K562 (cell line): ENCODE data around the gene TTLL9. TPM values are rescaled to one million over a fixed set of nuclear protein-coding genes. Genes with fewer than 3 reads are reported as not detected.

Source experiments
- ATAC-seq: fragments of 200-7000 bp; cut with Tn5 transposase; 3 replicates; pipeline ENCODE4 v1.9.1; 2020; ENCODE audit warnings: moderate library complexity
- BruUV-seq: library from RNA; stranded (reverse); fragments of 400-500 nt; replicated peaks from 2 replicates; lab custom pipeline; 2021; lab: Mats Ljungman, UMichigan
- CTCF ChIA-PET: fragments of 300-600 bp; formaldehyde crosslinking; extraction: SDS; loops from one replicate; lab custom pipeline; 2021; ENCODE audit warnings: low intra/inter-chr PET ratio; lab: Yijun Ruan, JAX
- POLR2A ChIA-PET: fragments of 300-600, 350-650 bp; sonication (Branson Sonifier 250); formaldehyde crosslinking; extraction: SDS; loops from one replicate; lab custom pipeline; 2021; ENCODE audit warnings: antibody characterized with exemption, inconsistent platforms; lab: Yijun Ruan, JAX
- DNase-seq, 4 experiments: peaks; one replicate each; pipeline versions ENCODE4 v3.0.0 to v3.0.0-alpha.2; 2011 to 2018; ENCODE audit warnings: low spot score in 3 of 4, mixed read lengths in 3 of 4; ENCODE audit errors: extremely low read depth in 1 of 4
- FAIRE-seq: peaks from 2 replicates; lab custom pipeline; 2011; peaks lifted over from hg19 to GRCh38; lab: Jason Lieb, UNC
- H2AFZ ChIP-seq: 2 replicates; pipeline ENCODE4 v1.6.0; 2011; ENCODE audit warnings: low read depth, low read length, control low read depth, inconsistent platforms
- H3K27ac ChIP-seq: fragments of 200-600 bp; 3 replicates; pipeline ENCODE4 v1.8.0; 2011; ENCODE audit warnings: low read depth, mild to moderate bottlenecking, control low read depth, inconsistent platforms, low read length, moderate library complexity, mixed read lengths; ENCODE audit errors: extremely low read depth
- H3K27me3 ChIP-seq, 2 experiments: fragments of 300-600 bp in 1 of 2; 2 replicates in 1 of 2; 3 replicates in 1 of 2; pipeline versions ENCODE4 v1.6.0 to v1.8.0; 2011; ENCODE audit warnings: inconsistent platforms in 2 of 2, low read length in 2 of 2, mild to moderate bottlenecking in 1 of 2, mixed read lengths in 1 of 2, moderate library complexity in 1 of 2; ENCODE audit not compliant: control insufficient read depth in 2 of 2, insufficient read depth in 2 of 2
- H3K36me3 ChIP-seq: fragments of 300-600 bp; 3 replicates; pipeline ENCODE4 v1.8.0; 2011; ENCODE audit warnings: mild to moderate bottlenecking, low read length, inconsistent platforms; ENCODE audit not compliant: control insufficient read depth, insufficient read depth
- H3K4me1 ChIP-seq, 2 experiments: fragments of 200-600 bp in 1 of 2; replicated peaks in 1 of 2; 2 replicates in 1 of 2; 3 replicates in 1 of 2; pipeline versions ENCODE4 v1.5.1 to v1.8.0; 2011; ENCODE audit warnings: inconsistent platforms in 2 of 2, low read length in 2 of 2, mild to moderate bottlenecking in 1 of 2, mixed read lengths in 1 of 2, moderate library complexity in 1 of 2; ENCODE audit not compliant: control insufficient read depth in 2 of 2, insufficient read depth in 2 of 2
- H3K4me2 ChIP-seq: 2 replicates; pipeline ENCODE4 v1.6.1; 2011; ENCODE audit warnings: low read length, control low read depth, inconsistent platforms, mixed read lengths; ENCODE audit not compliant: insufficient read depth
- H3K4me3 ChIP-seq: fragments of 200-600 bp; sonication (generic), shearing (Covaris generic); 2 replicates; pipeline ENCODE4 v1.5.1; 2016; ENCODE audit warnings: control low read depth, inconsistent platforms
- H3K79me2 ChIP-seq: fragments of 200-600 bp; 3 replicates; pipeline ENCODE4 v1.8.0; 2011; ENCODE audit warnings: low read length, inconsistent platforms; ENCODE audit not compliant: control insufficient read depth, insufficient read depth
- H3K9ac ChIP-seq, 2 experiments: 2 replicates each; pipeline versions ENCODE4 v1.6.0 to v1.6.1; 2011; ENCODE audit warnings: low read depth in 2 of 2, low read length in 2 of 2, control low read depth in 1 of 2, inconsistent platforms in 1 of 2, mild to moderate bottlenecking in 1 of 2, mixed read lengths in 1 of 2; ENCODE audit not compliant: insufficient read depth in 1 of 2
- H3K9me1 ChIP-seq: one replicate; pipeline ENCODE4 v1.6.0; 2011; ENCODE audit warnings: inconsistent platforms, mild to moderate bottlenecking, low read length, moderate library complexity; ENCODE audit not compliant: control insufficient read depth, insufficient read depth
- H3K9me3 ChIP-seq: replicated peaks from 2 replicates; pipeline ENCODE4 v1.5.1; 2011; ENCODE audit warnings: low read depth, low read length, inconsistent platforms; ENCODE audit not compliant: control insufficient read depth, insufficient read depth
- H4K20me1 ChIP-seq: replicated peaks from 2 replicates; pipeline ENCODE4 v1.6.1; 2011; ENCODE audit warnings: low read length, inconsistent platforms, mixed read lengths; ENCODE audit not compliant: control insufficient read depth, insufficient read depth
- BMI1 ChIP-seq: fragments of 150-350 bp; IDR thresholded peaks from 2 replicates; pipeline ENCODE4 v1.6.1; 2014; ENCODE audit warnings: low read length
- CGGBP1 ChIP-seq: fragments of 250-450 bp; sonication (Bioruptor Pico); IDR thresholded peaks from 2 replicates; pipeline ENCODE4 v1.9.0; 2021; ENCODE audit warnings: mild to moderate bottlenecking
- ELK1 ChIP-seq: sonication (generic); formaldehyde crosslinking; IDR thresholded peaks from 2 replicates; pipeline ENCODE4 v1.8.1; 2022; ENCODE audit warnings: missing genetic modification reagents
- GATAD2B ChIP-seq: fragments of 450-650 bp; IDR thresholded peaks from 2 replicates; pipeline ENCODE4 v1.6.1; 2017; ENCODE audit warnings: mild to moderate bottlenecking, borderline replicate concordance
- MIER1 ChIP-seq: fragments of 450-650 bp; IDR thresholded peaks from 2 replicates; pipeline ENCODE4 v1.6.1; 2016; ENCODE audit warnings: antibody characterized with exemption, mild to moderate bottlenecking, low read depth
- NCOA2 ChIP-seq, 2 experiments: fragments of 450-650 bp; IDR thresholded peaks; 2 replicates each; pipeline ENCODE4 v1.6.1; 2018; ENCODE audit warnings: mild to moderate bottlenecking in 2 of 2, moderate library complexity in 1 of 2; ENCODE audit not compliant: partially characterized antibody in 2 of 2
- NFYB ChIP-seq: IDR thresholded peaks from 2 replicates; pipeline ENCODE4 v1.6.1; 2011; ENCODE audit warnings: mild to moderate bottlenecking, moderate library complexity; ENCODE audit not compliant: insufficient read length; ENCODE audit errors: extremely low read depth
- POLR3A ChIP-seq: IDR thresholded peaks from 2 replicates; pipeline ENCODE4 v1.6.1; 2011; ENCODE audit warnings: borderline replicate concordance, mild to moderate bottlenecking, moderate library complexity; ENCODE audit not compliant: insufficient read length, insufficient read depth; ENCODE audit errors: extremely low read depth
- POLR3G ChIP-seq: IDR thresholded peaks from 2 replicates; pipeline ENCODE4 v1.6.1; 2011; ENCODE audit not compliant: insufficient read length, insufficient replicate concordance; ENCODE audit errors: extremely low read depth
- SNIP1 ChIP-seq: fragments of 450-650 bp; IDR thresholded peaks from 2 replicates; pipeline ENCODE4 v1.7.1; 2017; ENCODE audit warnings: low read depth, mild to moderate bottlenecking
- THAP12 ChIP-seq: fragments of 250-450 bp; sonication (Bioruptor Pico); IDR thresholded peaks from 2 replicates; pipeline ENCODE4 v1.9.0; 2021; ENCODE audit warnings: mild to moderate bottlenecking, inconsistent platforms
- ZNF263 ChIP-seq: sonication (generic); formaldehyde crosslinking; IDR thresholded peaks from 2 replicates; pipeline ENCODE4 v1.8.0; 2022; ENCODE audit warnings: mild to moderate bottlenecking, missing genetic modification reagents, borderline replicate concordance
- WGBS: fragments of 100-300 bp; shearing (Covaris generic); methylation state at CpG from one replicate; pipeline ENCODE4 v1.1.6; 2016; ENCODE audit warnings: low coverage, mixed read lengths; ENCODE audit not compliant: insufficient coverage; ENCODE audit errors: missing lambda C conversion rate; 5-methylcytosine and 5-hydroxymethylcytosine counted together
- in situ Hi-C: fragments of 300-500 bp; cut with MboI; formaldehyde crosslinking; loops from 4 replicates; pipeline ENCODE4 v1.15.0; 2018; ENCODE audit warnings: inconsistent platforms, mixed read lengths
- intact Hi-C: fragments of 100-400 bp; cut with micrococcal nuclease; formaldehyde crosslinking; loops from 2 replicates; pipeline ENCODE4 v1.14.2; 2022
- polyA plus RNA-seq, 8 experiments: library from polyadenylated mRNA; depleted of rRNA in 4 of 8; stranded (reverse) in 5 of 8; unstranded in 3 of 8; fragments of >200 nt; fragmentation: Nextera tagmentation in 2 of 8; fragmentation: Illumina TruSeq in 1 of 8; extraction: Ambion mirVana in 2 of 8; extraction: Trizol in 1 of 8; gene quantifications; 2 replicates each; pipeline versions ENCODE4 v1.2.1 to v1.2.3, GENCODE V29; 2011 to 2014; ENCODE audit warnings: inconsistent platforms in 1 of 8, missing spikeins in 1 of 8
- total RNA-seq, 7 experiments: library from RNA; depleted of rRNA in 6 of 7; stranded (reverse); fragments of >200 nt in 6 of 7; fragmentation: Illumina TruSeq in 2 of 7; extraction: Trizol in 2 of 7; gene quantifications; 2 replicates each; pipeline versions ENCODE4 v1.2.1 to v1.2.3, GENCODE V29; 2011 to 2021; ENCODE audit warnings: low replicate concordance in 1 of 7
- TF ChIP-seq, protein P1 (sequence below): fragments of 450-650 bp; formaldehyde crosslinking; IDR thresholded peaks from 2 replicates; pipeline ENCODE4 v1.4.0; 2020; ENCODE audit warnings: mild to moderate bottlenecking, mixed read lengths
- TF ChIP-seq, protein P2 (sequence below): fragments of 450-650 bp; IDR thresholded peaks from 2 replicates; pipeline ENCODE4 v1.6.1; 2014; ENCODE audit warnings: low read depth, mild to moderate bottlenecking, moderate library complexity, borderline replicate concordance

The TTLL9 gene
- total and polyA plus RNA-seq, 9 of the 15 experiments (the other 6 are each of a cell fraction or from before 2014, with no cell fraction given) = 0.06 to 0.07 TPM; not detected in 7

DNA sequence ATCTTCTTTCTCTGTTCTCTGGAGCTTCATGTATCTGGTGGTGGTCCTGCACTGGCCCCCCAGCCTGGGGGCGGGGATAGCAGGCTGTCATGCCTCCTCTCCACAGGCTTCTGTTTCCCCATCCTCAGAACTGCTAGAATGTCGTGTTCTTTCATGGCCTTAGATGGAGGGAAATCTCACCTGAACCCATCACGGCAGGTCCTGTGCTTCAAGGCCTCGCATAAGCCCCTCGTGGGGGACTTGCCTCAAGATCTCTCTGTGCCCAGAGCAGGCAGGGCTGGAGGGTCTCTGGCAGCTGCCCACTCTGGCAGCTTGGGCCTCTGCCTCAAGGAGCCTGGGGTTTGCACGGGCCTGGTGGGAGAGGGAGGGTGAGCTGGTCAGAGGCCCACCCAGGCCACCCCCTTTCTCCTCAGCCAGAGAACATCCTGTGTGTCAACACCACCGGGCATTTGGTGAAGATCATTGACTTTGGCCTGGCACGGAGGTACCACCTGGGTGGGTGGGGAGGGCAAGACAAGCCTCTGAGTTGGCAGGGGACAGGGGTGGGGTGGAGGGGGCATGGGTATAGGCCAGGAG lies 39.9 kb upstream of the TTLL9 start:
- Histone ChIP-seq H3K4me2 (no peak overlapping the region), H4K20me1 (0 out of 2 replicates have a peak, but pooled peaks cover 5% of the 10 kb centered on the region)
- ATAC-seq = no peak
- TF ChIP-seq POLR3A = no peak
- TF ChIP-seq, protein P1, sequence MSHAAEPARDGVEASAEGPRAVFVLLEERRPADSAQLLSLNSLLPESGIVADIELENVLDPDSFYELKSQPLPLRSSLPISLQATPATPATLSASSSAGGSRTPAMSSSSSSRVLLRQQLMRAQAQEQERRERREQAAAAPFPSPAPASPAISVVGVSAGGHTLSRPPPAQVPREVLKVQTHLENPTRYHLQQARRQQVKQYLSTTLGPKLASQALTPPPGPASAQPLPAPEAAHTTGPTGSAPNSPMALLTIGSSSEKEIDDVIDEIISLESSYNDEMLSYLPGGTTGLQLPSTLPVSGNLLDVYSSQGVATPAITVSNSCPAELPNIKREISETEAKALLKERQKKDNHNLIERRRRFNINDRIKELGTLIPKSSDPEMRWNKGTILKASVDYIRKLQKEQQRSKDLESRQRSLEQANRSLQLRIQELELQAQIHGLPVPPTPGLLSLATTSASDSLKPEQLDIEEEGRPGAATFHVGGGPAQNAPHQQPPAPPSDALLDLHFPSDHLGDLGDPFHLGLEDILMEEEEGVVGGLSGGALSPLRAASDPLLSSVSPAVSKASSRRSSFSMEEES (CRISPR knock-in tag) = no peak
- TF ChIP-seq GATAD2B = no peak
- TF ChIP-seq, protein P2, sequence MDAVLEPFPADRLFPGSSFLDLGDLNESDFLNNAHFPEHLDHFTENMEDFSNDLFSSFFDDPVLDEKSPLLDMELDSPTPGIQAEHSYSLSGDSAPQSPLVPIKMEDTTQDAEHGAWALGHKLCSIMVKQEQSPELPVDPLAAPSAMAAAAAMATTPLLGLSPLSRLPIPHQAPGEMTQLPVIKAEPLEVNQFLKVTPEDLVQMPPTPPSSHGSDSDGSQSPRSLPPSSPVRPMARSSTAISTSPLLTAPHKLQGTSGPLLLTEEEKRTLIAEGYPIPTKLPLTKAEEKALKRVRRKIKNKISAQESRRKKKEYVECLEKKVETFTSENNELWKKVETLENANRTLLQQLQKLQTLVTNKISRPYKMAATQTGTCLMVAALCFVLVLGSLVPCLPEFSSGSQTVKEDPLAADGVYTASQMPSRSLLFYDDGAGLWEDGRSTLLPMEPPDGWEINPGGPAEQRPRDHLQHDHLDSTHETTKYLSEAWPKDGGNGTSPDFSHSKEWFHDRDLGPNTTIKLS = no peak
- TF ChIP-seq ELK1 (CRISPR knock-in tag) = no peak
- no peak for TF ChIP-seq ZNF263
- no peak for TF ChIP-seq POLR3G
- no peak for TF ChIP-seq BMI1
- TF ChIP-seq CGGBP1 (CRISPR knock-in tag) = no peak
- TF ChIP-seq NCOA2 (IDR thresholded peaks at IDR 0.05; ENCODE audit: partially characterized antibody in 2 of 2) = no peak
- no peak for TF ChIP-seq NFYB
- TF ChIP-seq SNIP1 = no peak
- no peak for TF ChIP-seq MIER1
- no peak for TF ChIP-seq THAP12 (CRISPR knock-in tag)

More for the DNA sequence above, 39.9 kb upstream of the TTLL9 start:
- Histone ChIP-seq H2AFZ (no peak overlapping the region), H3K9ac (no peak overlapping the region), H3K9me1 (no peaks in the 10 kb centered on the region), H3K36me3 (no peaks in the 10 kb centered on the region), H3K79me2 (no peaks in the 10 kb centered on the region), H3K27ac (no peak overlapping the region), H3K9me3 (no peaks in the 10 kb centered on the region), H3K4me3 (no peak overlapping the region), H3K4me1 (peaks cover 2 to 22% of the 10 kb centered on the region in 2 experiments; a peak in 3 of 5 replicates), H3K27me3 (peaks cover 5 to 12% of the 10 kb centered on the region in 2 experiments; a peak in 2 of 5 replicates)
- no peak for FAIRE-seq
- POLR2A ChIA-PET = interaction anchor here (1.1 kb wide), 1 partner anchor 196 kb away, joined by 3 read pairs; no protein-coding TSS in a partner anchor
- WGBS = 56% methylated on average over 8 of the region's 8 CpGs
- CTCF ChIA-PET = no interaction called here
- no TSS peak for BruUV-seq
- no peak for DNase-seq
- intact Hi-C loops = loop anchor here (5.0 kb wide), 1 partner anchor 103 kb away; no protein-coding TSS in a partner anchor
- in situ Hi-C loops = loop anchor here (25.0 kb wide), 1 partner anchor 832 kb away; the partner anchor contains the start of gene C20orf203
